Measurements from ENCODE around the gene DOCK8.
"Not testable (repeated sequence)": the region's sequence is repeated elsewhere in the genome, so short reads cannot be mapped to it uniquely, and the experiment has no call there.

DOCK8 gene

DNA sequence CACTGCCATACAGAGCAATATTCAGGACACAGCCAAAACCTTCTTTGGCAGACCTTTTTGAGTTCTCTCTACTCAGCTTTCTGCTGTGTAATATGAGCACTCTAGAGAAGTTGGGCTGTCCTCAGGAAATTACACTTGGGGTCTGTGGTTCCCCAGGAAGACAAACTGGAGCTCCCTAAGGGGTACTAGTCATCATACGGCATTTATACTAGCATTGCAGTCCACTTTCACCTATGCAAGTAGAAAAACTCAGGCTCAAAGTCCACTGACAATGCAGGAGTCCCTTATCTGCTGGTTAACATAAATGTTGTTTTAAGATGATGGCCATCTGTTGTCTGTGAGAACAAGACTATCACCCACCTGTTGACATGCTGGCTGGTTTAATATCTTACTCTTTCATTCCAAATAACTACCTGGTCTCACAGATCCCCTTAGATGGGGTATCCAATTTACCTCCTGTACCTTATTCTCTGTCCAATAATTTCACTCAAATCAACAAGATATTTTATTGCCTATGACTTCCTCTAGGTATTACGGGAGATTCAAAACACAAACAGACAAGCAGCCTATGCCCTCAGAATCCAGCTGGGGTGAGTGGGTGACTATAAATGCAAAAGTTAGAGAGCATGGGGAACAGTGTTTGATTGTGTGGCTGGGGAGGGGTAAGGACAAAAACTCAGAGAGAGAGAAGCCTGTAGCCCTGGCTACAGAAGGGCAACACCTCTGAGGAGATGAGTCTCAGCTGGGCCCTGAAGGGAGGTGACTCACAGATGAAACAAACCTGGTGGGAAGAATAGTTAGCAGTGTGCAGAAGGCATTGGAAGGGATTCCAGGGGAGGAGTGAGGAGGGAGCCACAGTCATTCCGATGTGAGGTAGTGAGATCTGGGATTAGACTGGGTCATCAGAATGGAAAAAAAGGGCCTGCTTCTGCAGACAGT is 10.2 kb downstream of the DOCK8 start:
- DNase-seq (ENCODE audit: low read depth), result no peak

DNA sequence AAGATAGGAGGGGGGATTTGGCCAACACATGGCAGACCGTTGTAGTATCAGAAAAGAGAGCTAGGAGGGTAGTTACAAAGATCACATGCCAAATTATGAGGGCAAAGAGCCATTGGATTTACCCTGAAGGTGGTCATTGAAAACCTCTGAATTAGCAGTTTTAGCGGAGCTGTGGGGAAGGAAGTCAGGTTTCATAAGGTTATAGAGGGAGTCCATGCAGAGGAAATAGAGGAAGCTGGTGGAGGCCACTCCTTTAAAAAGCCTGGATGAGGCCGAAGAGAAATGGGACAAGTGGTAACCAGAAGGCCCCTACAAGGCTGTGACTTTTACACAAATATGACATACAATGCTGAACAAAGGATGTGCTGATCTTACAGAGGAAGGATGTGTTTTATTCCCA is 13.2 kb downstream of the DOCK8 start:
- DNase-seq (ENCODE audit: low read depth), result no peak

DNA sequence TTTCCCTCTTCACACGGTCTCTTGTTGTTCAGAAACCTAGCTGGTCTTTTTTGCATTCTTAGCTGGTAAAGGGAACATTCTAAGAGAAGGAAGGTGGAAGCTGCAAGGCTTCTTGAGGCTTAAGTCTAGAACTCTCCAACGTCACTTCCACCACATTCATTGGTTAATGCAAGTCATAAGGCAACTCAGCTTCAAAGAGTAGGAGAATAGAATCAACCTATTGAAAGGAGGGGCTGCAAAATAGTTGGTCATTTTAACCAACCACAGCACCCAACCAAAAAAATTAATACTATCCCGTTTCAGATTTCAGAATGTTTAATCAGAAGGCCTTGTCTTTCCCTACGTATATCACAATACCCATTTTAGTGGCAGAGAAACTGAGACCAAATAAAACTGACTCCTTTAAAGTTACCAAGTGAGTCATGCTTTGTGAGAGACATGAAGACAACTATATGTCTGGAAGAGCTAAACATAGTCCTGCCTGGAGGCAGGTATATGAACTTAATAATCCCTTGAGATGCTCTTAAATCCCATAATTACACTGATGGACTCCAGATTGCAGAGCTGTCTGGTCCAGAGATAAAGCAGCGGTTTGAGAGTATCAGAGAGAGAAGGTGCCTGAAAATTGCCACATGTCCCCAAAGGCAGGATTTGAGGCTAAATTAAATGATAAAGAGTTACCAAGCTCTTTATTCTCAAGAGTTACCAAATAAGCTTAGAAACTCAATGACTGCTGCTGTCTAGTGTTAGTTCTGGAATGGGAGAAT is 14.4 kb downstream of the DOCK8 start:
- DNase-seq (ENCODE audit: low read depth), result no peak

DNA sequence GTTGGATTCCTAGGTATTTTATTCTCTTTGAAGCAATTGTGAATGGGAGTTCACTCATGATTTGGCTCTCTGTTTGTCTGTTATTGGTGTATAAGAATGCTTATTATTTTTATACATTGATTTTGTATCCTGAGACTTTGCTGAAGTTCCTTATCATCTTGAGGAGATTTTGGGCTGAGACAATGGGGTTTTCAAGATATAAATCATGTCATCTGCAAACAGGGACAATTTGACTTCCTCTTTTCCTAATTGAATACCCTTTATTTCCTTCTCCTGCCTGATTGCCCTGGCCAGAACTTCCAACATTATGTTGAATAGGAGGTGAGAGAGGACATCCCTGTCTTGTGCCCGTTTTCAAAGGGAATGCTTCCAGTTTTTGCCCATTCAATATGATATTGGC is 17.0 kb downstream of the DOCK8 start:
- DNase-seq (ENCODE audit: low read depth), result not testable (repeated sequence)

DNA sequence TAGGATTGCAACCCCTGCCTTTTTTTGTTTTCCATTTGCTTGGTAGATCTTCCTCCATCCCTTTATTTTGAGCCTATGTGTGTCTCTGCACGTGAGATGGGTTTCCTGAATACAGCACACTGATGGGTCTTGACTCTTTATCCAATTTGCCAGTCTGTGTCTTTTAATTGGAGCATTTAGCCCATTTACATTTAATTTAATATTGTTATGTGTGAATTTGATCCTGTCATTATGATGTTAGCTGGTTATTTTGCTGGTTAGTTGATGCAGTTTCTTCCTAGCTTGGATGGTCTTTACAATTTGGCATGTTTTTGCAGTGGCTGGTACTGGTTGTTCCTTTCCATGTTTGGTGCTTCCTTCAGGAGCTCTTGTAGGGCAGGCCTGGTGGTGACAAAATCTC is 19.0 kb downstream of the DOCK8 start:
- DNase-seq (ENCODE audit: low read depth), result not testable (repeated sequence)

DNA sequence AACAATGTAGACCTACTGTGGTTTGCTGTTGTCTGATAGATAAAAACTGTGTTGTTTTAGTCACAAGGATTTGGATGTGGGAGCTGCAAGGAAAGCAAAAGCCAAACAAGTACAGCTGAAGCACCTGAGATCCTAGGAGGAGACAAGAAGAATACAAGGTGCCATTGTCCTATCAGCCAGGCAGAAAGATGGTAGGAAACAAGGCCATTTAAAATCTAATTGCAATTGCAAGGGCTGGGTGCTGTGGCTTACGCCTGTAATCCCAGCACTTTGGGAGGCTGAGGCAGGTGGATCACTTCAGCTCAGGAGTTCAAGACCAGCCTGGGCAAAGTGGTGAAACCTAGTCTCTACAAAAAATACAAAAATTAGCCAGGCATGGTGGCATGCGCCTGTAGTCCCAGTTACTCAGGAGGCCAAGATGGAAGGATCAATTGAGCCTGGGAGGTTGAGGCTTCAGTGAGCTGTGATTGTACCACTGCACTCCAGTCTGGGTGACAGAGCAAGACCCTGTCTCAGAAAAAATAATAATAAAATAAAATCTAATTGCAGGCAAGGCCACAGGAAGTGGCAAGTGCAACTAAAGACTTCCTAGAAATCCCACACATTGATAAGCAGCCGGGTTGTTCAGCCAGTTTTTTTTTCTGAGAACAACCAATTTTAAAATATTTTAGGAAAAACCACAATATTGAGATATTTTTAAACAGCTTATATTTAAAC is 22.6 kb downstream of the DOCK8 start:
- no peak for DNase-seq (ENCODE audit: low read depth)

DNA sequence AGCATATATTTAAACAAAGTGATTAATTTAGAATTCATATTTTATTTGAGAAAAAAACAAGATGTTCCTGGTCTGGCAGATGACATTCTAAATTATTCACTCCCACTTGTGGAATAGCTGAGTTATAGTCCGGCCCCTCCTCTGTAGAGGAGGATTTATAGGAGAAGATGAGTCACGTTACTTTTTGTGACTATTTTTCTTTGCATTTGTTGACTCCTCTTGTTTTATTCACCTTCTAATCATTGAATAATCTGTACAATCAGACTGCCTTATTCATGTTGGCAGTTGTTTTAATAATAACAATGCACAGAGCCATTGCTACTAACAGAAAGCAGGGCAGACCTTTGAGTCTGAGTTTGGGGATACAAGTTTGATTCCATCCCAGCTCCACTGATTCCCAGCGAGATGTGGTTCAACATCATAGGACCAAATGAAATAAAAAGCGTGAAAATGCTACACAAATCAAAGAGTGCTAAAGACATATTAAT is 23.2 kb downstream of the DOCK8 start:
- DNase-seq (ENCODE audit: low read depth), result no peak

DNA sequence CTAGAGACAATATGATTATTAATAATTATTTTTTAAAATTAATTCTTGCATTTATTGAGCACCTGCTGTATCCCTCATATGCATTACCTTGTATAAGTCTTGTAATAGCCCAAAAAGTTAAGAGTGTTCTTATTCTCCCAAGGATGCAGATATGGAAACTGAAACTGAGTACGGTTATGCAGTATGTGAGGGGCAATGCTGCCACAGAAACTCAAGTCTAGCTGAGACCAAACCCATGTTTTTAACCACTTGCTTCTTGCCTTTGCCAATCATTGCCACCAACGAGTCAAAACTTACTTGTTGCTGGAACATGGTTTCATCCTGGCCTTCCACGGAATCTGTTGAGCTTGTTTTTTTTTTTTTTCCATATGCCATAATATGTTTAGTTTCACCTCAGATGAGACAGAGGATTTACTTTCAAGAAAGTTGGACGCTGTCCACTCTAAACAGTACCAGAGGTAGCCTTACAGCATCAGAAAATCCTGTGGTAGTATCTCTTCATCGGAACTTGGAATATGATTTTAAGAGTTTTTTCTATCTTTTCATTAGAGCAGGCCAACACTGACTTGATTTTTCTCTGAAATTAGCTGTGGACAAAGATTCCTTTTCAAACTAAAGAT is 27.9 kb downstream of the DOCK8 start:
- no peak for DNase-seq (ENCODE audit: low read depth)

DNA sequence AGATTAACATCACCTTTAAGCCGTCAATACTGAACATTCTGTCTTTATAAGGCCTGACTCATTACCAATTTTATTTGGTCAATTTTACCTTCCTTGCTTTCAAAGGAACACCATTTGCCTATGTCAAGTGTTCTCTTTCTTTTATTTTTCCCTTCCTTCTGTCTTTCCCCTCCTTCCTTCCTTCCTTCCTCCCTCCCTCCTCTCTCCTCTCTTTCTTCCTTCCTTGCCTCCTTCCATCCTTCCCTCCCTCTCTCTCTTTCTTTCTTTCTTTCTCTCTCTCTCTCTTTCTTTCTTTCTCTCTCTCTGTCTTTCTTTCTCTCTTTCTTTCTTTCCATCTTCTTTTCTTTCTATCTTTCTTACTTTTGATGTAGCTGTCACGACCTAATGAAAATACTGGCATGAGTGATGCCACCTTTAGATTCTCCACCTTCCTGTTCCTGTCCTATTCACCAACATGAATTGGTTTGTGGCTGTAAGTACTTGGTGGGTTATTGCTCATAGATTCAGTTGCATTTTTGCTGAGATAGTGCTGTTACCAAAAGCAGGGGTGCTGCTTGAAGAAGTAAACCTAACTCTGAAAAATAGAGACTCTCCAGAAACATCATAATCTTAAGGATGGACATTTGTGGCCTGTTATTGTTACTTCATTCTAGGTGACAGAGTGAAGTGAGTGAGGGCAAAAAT is 33.8 kb downstream of the DOCK8 start:
- no peak for DNase-seq (ENCODE audit: low read depth)

DNA sequence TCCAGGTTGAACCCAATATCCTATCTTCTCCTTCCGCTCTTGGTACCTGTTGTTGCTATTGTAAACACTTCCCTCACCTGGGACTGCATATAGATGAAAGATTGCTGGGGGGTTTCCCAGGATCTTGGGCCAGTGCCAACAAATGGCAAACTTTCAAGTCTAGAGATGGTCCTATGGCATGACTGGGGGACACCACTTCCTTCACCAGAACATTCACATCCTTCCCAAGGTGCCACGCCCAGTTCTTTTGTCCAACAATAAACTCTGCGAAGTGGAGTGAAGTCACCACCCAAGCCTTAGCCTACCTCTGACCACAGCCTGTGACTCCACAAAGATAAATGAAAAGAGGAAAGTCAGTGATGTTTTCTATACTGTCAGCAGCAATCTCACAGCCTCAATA is 34.4 kb downstream of the DOCK8 start:
- DNase-seq (ENCODE audit: low read depth), result no peak

DNA sequence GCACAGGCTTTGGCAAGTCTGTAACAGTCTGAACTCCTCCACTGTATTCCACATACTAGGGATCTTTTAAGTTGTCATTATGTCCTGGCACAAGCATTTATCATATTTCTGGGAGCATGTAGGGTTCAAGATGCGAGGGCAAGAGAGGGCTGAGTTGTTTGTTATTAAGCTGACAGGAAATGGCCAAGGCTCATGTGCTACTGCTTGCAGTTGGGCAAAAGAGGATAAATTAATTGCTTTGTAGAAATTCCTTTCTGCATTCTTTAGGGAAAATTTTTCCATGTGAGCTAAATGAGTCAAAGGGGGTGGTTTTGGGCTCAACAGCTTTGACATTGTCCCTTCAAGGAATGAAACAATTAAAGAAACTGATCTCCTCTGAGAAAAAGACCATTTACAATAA is 35.4 kb downstream of the DOCK8 start:
- no peak for DNase-seq (ENCODE audit: low read depth)

DNA sequence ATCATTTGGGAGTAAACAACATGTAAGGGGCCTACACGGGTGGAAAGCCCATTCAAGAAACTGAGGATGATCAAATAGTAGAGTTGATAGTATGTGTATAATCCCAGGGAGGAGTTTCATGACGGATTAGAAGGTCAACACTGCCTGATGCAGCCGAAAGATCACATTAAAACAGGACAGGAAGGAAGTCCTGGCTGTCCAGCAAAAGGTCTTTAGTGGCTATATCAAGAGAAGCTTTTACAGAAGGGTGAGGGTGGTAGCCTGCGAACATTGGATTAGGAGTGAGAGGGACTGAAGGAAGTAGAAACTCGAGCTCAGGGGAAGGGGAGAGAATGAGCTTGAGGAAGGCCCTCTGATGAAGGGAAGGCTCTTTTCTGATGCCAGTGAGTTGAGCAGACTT is 36.0 kb downstream of the DOCK8 start:
- no peak for DNase-seq (ENCODE audit: low read depth)

DNA sequence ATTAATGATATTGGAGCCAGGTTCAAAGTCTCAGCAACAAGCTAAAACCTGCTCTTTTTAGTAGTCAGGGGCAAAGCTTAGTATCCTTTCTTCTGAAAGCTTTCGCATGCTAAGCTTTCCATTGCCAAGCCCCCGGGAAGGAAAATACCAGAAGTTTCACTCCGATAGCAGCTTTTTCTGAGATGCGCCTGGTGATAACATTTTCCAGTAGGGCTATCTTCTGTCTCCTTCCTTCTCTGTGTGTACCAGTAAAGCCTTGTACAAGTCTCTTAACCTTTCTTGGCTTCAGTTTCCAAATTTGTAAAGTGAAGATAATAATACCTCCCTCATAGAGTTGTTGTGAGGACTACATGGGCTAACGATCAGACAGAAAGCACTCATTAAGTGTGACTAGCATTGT is 36.7 kb downstream of the DOCK8 start:
- no peak for DNase-seq (ENCODE audit: low read depth)

DNA sequence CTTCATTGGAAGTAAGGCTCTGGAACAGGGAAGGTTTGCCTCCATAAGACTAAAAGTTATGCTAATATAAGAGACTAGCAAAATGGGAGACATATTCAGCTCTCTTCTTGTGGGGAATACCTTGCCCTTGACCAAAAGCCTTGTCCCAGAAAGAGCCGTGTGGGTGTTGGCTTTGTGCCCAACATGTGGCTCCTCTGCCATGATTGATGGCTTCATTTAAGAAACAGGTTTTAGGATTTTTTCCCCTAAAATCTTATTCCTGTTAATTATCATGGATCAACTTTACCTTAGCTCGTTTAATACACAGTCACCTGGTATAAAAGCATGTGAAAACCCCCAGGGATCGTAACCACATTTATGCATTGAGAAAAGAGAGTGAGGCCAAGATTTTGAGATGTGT is 38.9 kb downstream of the DOCK8 start:
- DNase-seq (ENCODE audit: low read depth), result no peak

DNA sequence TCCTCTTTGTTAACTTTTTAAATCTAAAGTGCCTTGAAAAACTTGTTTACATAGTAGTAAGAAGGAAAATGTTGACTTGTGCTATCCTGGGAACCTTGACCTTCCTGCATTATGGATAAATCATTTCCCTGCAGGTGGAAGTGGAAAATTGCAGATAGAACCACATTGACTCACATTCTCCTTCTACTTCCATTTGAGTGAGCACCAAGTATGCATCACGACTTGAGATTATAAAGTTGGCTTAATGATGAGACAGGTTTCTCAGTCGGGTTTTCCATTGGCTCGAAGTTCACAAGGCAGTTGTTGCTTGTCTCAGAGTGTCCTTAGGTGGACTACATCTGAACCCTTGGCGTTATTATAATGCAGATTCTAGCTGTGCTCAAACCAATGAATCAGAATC is 39.9 kb downstream of the DOCK8 start:
- no peak for DNase-seq (ENCODE audit: low read depth)

DNA sequence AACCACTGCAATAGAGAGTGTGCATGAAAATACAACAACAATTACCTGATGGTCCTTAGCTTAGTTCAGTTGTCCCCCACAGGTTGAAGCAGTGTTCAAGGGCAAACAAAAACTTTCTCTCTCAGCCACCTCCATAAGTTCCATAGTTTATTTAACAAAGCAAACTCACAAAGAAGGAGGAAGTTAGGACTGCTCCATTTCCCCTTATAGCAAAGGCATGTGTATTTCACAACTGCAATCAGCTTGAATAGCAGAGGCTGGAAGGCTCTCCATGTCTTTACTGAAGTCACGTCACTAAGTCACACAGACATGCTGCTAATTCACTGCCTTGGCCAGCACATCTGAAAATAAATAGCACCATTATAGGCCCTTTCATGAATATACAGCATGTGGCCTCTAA is 43.3 kb downstream of the DOCK8 start:
- DNase-seq (ENCODE audit: low read depth), result no peak

DNA sequence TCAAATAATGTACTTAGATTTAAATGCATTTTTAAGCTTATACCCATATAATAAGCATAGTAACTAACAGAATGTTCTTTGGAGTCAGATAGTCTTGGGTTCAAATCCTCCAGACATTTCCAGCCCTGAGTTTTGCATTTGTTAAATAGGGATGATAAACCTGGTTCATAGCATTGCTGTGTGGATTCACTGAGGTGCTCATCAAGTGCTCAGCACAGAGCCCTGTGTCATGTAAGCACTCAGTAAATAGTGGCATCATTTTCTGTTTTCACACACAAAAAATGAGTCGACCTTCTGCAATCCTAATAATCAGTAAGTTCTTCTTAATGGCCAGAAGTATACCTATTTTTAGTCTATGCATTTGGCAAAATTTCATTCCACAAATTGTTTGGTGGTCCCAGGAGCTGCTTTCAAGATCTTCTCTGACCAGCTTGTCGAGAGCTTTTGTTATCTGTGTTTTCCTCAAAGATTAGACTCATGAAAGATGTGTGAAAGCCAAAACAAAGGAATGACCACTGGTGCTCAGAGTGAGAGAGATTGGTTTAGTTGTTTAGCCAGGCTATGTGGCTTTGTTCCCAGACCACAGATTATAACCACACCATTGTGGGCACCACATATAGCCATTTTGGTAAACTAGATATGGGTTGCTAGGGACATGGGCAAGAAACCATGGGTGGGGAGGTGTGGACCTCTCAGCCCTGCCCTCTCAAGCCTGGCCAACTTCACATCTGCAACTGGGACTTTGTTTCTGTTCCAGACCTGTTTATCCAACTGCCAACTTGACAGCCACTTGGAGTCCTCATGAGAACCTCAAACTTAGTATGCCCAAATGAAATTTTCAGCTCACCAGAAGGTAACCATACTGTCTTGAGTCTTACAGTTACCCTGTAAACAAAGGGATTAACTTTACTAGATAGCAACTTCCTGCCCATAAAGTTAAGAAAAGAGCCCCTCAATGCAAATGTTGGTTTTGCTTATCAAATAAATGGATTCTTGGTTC is 45.0 kb downstream of the DOCK8 start:
- DNase-seq (ENCODE audit: low read depth), result no peak

DNA sequence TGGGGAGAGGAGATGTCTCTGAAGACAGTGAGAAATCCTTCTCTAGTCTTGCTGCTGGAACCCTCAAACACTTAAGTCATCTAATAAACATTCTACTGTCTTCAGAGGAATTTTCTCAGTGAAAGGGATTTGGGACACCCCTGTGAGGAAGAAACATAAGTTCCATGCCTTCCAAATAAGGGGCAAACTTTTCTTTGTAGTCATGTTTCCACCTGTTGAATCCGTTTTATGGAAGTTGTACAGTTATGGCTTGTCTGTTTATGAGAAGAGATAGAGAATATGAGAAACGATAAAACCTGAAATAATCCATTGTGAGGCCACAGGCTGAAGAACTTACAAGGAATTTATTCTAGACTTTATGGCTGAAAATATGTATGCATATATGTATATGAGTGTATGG is 49.6 kb downstream of the DOCK8 start:
- DNase-seq (ENCODE audit: low read depth), result no peak

DNA sequence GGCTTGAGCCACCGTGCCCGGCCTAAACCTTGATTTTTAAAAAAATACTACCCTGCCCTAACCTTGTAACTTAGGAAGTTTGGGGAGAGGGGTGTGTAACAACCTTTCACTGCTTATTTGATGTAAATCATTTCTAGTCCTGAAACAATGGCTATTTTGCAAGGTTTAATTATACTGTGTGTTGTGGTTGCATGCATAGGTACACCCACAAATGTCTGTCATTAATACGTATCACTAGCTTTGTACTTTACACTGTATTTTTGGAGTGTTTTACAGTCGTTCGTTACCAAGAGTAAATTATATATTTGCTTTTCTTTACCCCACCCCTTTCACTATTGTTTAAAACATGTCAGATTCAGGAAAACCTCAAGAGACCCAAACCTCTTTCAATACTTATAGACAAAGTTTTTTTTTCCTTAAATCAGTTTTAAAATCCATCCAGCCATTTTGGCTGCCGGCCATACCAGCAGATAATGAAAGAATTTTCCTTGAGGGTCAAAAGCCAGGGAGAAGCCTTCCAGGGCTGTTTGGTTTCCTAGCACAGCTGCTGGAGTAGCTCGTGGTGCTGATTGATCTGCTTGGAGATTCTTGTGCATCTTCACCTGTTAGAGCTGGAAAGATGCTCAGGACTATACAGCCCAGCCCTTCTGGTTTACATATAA is 50.7 kb downstream of the DOCK8 start:
- no peak for DNase-seq (ENCODE audit: low read depth)

DNA sequence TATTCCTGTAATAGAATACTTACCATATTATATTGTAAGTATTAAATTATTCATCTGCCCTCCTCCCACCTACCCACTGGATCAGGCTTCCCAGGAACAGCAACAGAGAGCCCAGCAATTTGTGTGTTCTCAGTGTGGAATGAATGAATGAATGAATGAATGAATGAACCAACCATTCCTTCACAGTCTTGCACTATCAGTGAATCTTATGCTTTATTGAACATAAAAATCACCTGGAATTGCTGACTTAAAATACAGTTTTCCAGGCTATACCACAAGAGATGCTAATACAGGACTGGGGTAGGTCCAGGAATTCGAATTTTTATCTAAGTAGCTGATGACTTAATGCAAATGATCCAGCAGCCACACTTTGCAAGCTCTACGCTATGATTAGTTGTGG is 51.6 kb downstream of the DOCK8 start:
- no peak for DNase-seq (ENCODE audit: low read depth)

Data from activated T-helper 1 cell treated with Interleukin-2 at 50 U/mL for 16 hours (primary cell).